Glutamatergic neuron (in vitro differentiated cells): ENCODE data around the gene QPCT. TPM values are rescaled to one million over a fixed set of nuclear protein-coding genes. Genes with fewer than 3 reads are reported as not detected.
A peak's percentile ranks its signal among the peaks of the same experiment; 100 is the strongest.
"Not testable (repeated sequence)": the region's sequence is repeated elsewhere in the genome, so short reads cannot be mapped to it uniquely, and the experiment has no call there.

Experiments used
- DNase-seq: peaks from one replicate; pipeline ENCODE4 v3.0.0; 2022
- H3K27ac Mint-ChIP-seq: one replicate; pipeline ENCODE4 v1.8.0; 2020; ENCODE audit warnings: mild to moderate bottlenecking, mixed read lengths, inconsistent platforms; ENCODE audit not compliant: unreplicated experiment
- H3K27me3 Mint-ChIP-seq: one replicate; pipeline ENCODE4 v1.8.0; 2020; ENCODE audit warnings: mild to moderate bottlenecking, moderate library complexity, mixed read lengths, inconsistent platforms; ENCODE audit not compliant: unreplicated experiment
- H3K36me3 Mint-ChIP-seq: one replicate; pipeline ENCODE4 v1.8.0; 2020; ENCODE audit warnings: mild to moderate bottlenecking, mixed read lengths, inconsistent platforms; ENCODE audit not compliant: unreplicated experiment
- H3K4me1 Mint-ChIP-seq: one replicate; pipeline ENCODE4 v1.8.0; 2020; ENCODE audit warnings: mild to moderate bottlenecking, low read depth, mixed read lengths, inconsistent platforms; ENCODE audit not compliant: unreplicated experiment
- H3K4me3 Mint-ChIP-seq: one replicate; pipeline ENCODE4 v1.8.0; 2020; ENCODE audit warnings: mild to moderate bottlenecking, mixed read lengths, inconsistent platforms; ENCODE audit not compliant: unreplicated experiment
- H3K9me3 Mint-ChIP-seq: one replicate; pipeline ENCODE4 v1.8.0; 2020; ENCODE audit warnings: mild to moderate bottlenecking, moderate library complexity, mixed read lengths, inconsistent platforms; ENCODE audit not compliant: unreplicated experiment
- CTCF ChIP-seq: fragments of 200-600 bp; sonication (generic); IDR thresholded peaks from one replicate; pipeline ENCODE4 v1.5.0; 2021; ENCODE audit not compliant: partially characterized antibody, unreplicated experiment
- total RNA-seq: library from RNA; stranded (reverse); fragmentation: NEBNext Ultra II Directional; extraction: Animal tissue kit (Norgen Biotek cat#: 25700); gene quantifications from one replicate; pipeline ENCODE4 v1.2.1, GENCODE V29; 2021; ENCODE audit not compliant: unreplicated experiment

The QPCT gene
- total RNA-seq, 1 donor from 2014 or later: 7.4 TPM

- peaks cover 1% of the 10 kb centered on the region for H3K9me3 Mint-ChIP-seq
- TF ChIP-seq CTCF: no peak
- H3K27ac Mint-ChIP-seq: no peak overlapping the region
- no peak for DNase-seq
- no peaks in the 10 kb centered on the region for H3K4me1 Mint-ChIP-seq
- no peaks in the 10 kb centered on the region for H3K36me3 Mint-ChIP-seq
- no peaks in the 10 kb centered on the region for H3K27me3 Mint-ChIP-seq
- no peak overlapping the region for H3K4me3 Mint-ChIP-seq
Observed at GRCh38 chr2:37402636-37403035, 58.2 kb downstream of the QPCT start.

- DNase-seq: no peak
- H3K36me3 Mint-ChIP-seq: no peaks in the 10 kb centered on the region
- H3K4me3 Mint-ChIP-seq: no peak overlapping the region
- H3K9me3 Mint-ChIP-seq: no peaks in the 10 kb centered on the region
- H3K4me1 Mint-ChIP-seq: no peaks in the 10 kb centered on the region
- no peaks in the 10 kb centered on the region for H3K27me3 Mint-ChIP-seq
- no peak overlapping the region for H3K27ac Mint-ChIP-seq
- TF ChIP-seq CTCF: no peak
Observed at GRCh38 chr2:37405781-37406180, 61.4 kb downstream of the QPCT start.

GRCh38 chr2:37412231-37412630 is 67.8 kb downstream of the QPCT start:
- peak overlapping the region; percentile 22 for H3K4me3 Mint-ChIP-seq
- peaks cover 4% of the 10 kb centered on the region for H3K27me3 Mint-ChIP-seq
- H3K27ac Mint-ChIP-seq: peak overlapping the region; percentile 87
- peak; percentile 60 for DNase-seq
- H3K4me1 Mint-ChIP-seq: peaks cover 26% of the 10 kb centered on the region
- H3K9me3 Mint-ChIP-seq: peaks cover 7% of the 10 kb centered on the region
- TF ChIP-seq CTCF: no peak
- H3K36me3 Mint-ChIP-seq: no peaks in the 10 kb centered on the region

GRCh38 chr2:37413911-37414469 is 69.6 kb downstream of the QPCT start:
- not testable (repeated sequence) for H3K36me3 Mint-ChIP-seq, H3K4me3 Mint-ChIP-seq, DNase-seq, H3K27me3 Mint-ChIP-seq, H3K27ac Mint-ChIP-seq, H3K9me3 Mint-ChIP-seq
- peaks cover 26% of the 10 kb centered on the region for H3K4me1 Mint-ChIP-seq

GRCh38 chr2:37414470-37414949 is 70.1 kb downstream of the QPCT start:
- Mint-ChIP-seq H3K4me1 (peaks cover 26% of the 10 kb centered on the region), H3K27ac (peak overlapping the region; percentile 59), H3K27me3 (peaks cover 6% of the 10 kb centered on the region), H3K36me3 (no peaks in the 10 kb centered on the region), H3K4me3 (no peak overlapping the region), H3K9me3 (peaks cover 7% of the 10 kb centered on the region)
- DNase-seq: no peak
- peak; percentile 77 for TF ChIP-seq CTCF
